NCI-H146 treated with DMSO at 0.1 percent for 48 hours (cell line): ENCODE data around the gene AVPR2.

ENCODE experiments used
- DNase-seq: peaks from one replicate; lab custom pipeline; 2025; ENCODE audit not compliant: unreplicated experiment; lab: John Stamatoyannopoulos, UW

Gene AVPR2

GRCh38 chrX:153910446-153910845, 6.0 kb downstream of the AVPR2 start:
- DNase-seq: no peak

- DNase-seq: no peak
These were observed 7.3 kb downstream of the AVPR2 start for GRCh38 chrX:153911798-153912197.

DNA sequence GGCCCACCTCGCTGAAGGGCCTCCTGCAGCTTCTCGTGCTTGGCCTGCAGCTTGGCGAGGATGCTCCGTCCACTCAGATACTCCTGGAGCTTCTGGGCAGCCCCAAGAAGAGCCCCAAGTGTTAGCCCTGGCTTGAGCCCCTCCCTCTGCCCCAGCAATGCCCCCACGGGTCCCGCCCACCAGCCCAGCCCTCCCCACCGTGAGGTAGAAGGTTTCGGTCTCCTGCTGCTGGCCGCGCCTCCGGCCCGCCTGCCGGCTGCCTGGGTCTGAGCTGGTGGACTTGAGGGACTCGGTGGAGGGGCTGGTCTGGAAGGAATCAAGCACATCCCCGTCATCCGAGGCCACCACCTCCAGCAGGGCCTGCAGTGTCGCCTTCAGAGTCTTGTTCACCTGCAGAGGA, 8.7 kb downstream of the AVPR2 start:
- no peak for DNase-seq

DNA sequence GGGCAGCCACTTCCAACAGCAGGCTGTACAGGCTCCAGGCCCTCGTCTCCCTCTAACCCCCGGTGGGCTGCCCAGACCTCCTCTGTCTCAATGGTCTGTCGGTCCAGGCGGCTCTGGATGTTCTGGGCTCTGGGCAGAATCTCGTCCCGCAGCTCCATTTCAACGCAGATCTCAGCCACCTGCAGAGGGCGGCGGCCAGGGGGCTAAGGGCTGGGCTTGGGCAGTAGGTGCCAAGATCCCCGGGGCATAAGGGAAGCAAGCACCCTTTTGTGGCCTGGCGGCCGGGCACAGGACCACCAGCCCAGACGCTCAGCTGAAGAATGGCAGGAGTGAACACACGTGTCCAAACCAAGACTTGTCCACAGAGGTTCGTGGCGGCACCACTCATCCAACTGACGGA, 9.2 kb downstream of the AVPR2 start:
- no peak for DNase-seq

GRCh38 chrX:153917869-153918268, 13.4 kb downstream of the AVPR2 start:
- DNase-seq: no peak

DNA sequence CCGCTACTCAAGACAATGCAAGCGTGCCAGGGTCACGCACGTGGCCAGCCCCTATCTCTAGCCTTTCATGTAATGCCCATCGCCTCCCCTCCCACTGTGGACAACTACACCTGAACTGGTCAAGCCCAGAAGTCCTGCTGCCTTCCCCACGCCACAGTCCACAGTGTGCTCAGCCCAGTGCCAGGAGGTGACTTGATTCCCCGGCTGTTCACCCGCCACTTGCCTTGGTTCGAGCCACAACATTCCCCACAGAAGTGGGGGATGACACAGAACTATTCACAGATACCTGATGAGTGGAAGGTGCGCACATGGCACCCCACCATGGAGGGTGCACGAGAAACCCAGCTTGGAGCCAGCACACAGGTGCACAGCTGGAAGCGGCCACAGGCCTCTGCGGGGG, 14.8 kb downstream of the AVPR2 start:
- DNase-seq: no peak

- no peak for DNase-seq
These were observed 16.1 kb downstream of the AVPR2 start for GRCh38 chrX:153920546-153920945.

DNA sequence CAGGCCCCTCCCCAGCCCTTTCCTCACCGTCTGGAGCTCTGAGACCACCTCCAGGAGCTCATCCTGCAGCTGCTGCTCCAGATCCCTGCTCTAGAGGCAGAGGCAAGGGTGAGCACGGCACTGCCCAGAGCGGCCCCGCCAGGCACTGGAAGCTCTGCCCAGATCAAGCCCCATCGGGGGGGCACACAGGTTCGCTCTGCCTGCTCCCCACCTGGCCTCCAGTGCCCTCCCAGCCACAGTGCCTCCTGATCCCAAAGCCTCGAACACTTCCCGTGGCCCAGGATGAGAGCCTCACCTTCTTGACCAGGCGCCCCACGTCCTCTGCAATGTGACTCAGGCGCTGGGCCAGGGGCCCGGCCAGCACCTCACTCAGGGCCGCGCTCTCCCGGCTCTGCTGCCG, 16.6 kb downstream of the AVPR2 start:
- no peak for DNase-seq

- DNase-seq: no peak
These were observed 17.3 kb downstream of the AVPR2 start for GRCh38 chrX:153921511-153922446.

DNA sequence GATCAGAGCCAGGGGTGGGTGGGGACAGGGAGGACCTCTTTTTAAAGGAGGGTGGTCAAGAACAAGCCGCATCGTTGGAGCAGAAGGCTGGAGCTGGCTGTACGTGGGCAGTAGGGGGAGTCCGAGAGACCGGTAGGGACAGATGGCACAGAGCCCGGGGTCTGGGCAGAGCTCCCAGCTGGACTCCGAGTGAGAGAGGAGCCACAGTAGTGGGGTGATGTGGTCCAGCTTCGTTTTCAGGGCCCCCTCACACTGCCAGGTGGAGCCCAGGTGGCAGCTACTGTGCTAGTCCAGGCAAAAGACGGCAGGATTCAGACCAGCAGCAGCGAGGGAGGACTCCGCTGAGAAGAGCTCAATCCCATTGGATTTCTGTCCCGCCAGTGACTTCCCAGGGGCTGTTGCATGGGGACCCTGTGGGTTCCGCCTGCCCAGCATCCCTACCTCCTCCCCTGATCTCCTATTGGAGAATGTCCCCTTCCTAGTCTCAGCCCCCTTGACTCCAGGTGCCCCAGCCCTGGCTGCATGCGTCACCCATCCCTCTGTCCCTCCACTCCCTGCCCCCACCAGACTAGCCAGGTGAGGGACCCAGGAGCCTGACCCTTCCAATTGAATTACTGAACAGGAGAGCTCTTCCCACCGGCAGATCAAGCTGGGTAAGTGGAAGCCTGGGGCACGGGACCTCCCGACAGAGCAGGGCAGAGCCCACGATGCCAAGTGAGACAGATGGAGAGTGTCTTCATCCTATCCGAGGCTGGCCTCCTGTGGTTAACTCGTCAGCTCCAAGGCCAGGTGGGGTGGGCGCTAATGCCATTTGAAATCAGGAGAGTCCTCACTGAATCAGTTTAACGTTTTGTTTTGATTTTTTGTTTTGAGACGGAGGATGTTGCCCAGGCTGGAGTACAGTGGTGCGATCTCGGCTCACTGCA, 18.7 kb downstream of the AVPR2 start:
- DNase-seq: no peak

GRCh38 chrX:153924149-153924861, 19.8 kb downstream of the AVPR2 start:
- no peak for DNase-seq

GRCh38 chrX:153925387-153925738, 20.9 kb downstream of the AVPR2 start:
- no peak for DNase-seq

GRCh38 chrX:153925739-153926551, 21.5 kb downstream of the AVPR2 start, which contains the start of gene ARHGAP4:
ARHGAP4 (minus strand) TSS chrX:153926264; CDS start chrX:153926202, 62 bp downstream.
- no peak for DNase-seq

DNA sequence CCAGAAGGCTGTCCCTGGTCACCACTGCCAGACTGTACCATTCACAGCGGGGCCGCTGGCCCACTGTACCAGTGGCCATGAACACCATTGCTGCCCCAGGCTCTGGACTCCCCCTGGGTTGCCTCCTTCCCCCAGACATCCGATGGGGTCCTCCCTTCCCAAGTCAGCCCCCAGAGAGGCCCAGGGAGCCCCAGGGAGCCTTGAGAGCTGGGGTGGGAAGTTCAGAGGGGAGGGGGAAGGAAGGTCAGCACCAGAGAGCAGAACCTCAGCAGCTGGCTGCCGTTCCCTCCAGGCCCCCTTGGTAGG, 22.0 kb downstream of the AVPR2 start:
- DNase-seq: no peak

GRCh38 chrX:153926858-153927671, 22.6 kb downstream of the AVPR2 start:
- DNase-seq: peak; percentile 44

- no peak for DNase-seq
These were observed 23.1 kb downstream of the AVPR2 start for GRCh38 chrX:153927672-153927921.

DNA sequence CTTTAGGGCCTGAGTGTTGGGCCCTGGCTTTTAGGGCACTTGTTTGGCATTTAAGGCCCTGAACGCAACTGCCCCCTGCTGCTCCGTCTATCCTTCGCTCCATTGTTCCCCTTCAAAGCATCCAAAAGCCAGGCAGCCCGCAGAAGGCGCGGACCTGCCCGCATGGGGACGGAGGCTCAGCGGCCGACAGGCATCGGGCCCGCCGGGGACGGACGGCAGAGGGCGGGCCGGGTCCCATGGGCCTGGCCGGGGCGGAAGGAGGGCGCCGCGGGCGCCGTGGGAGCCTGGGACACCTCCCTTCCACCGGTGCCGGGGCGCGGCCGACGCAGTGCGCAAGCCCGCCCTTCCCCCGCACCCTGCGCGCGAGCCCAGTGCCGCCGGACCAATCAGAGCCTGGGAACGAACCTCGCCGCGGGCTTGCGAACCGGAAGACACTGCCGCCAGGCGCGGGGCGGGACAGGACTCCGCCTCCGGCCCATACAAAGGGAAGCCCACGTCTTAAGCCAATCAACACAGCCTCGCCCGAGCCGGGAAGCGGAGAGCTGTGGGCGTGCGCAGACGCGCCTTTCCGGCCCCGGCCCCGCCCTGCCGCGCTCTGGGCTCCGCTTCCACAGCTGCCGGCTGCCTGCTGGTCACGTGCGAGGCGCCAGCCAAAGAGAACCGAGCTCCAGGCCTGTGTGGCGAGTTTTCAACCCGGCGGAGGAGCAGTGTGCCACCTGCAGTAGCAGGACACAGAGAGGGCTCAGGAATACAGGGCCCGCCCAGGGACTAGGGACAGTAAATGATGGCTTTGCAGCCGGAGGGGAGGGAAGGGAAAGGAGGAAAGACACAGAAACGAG, 23.7 kb downstream of the AVPR2 start:
- peak; percentile 93 for DNase-seq

- DNase-seq: no peak
These were observed 24.4 kb downstream of the AVPR2 start for GRCh38 chrX:153928846-153929245.

- no peak for DNase-seq
These were observed 25.1 kb downstream of the AVPR2 start for GRCh38 chrX:153929576-153929975.
